GM19025 (cell line): ENCODE data around the gene LRRC61.
"Not testable (repeated sequence)": the region's sequence is repeated elsewhere in the genome, so short reads cannot be mapped to it uniquely, and the experiment has no call there.

Experiments
- ATAC-seq: cut with Tn5 transposase; IDR thresholded peaks from one replicate; pipeline ENCODE4 v1.9.1; 2021; ENCODE audit warnings: mild to moderate bottlenecking, low read depth, moderate library complexity; ENCODE audit not compliant: unreplicated experiment

The LRRC61 gene

GRCh38 chr7:150307129-150307528 is 16.0 kb upstream of the LRRC61 start:
- no peak for ATAC-seq

DNA sequence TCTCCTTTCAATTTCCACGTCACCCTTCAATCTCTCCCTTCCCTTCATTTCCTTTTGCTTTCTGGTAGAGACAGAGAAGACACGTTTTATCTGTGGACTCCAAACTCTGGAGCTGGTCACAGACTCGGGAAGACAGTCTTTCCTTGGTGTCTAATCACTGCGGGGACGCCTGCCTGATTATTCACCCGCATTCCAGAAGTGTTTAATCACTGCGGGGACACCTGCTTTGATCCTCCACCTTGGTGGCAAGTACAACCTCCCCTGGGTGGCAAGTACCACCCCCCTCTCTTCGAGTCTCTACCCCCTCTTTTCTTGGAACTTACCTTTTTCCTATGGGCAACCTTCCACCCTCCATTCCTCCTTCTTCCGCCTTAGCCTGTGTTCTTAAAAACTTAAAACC is 15.3 kb upstream of the LRRC61 start:
- no peak for ATAC-seq

DNA sequence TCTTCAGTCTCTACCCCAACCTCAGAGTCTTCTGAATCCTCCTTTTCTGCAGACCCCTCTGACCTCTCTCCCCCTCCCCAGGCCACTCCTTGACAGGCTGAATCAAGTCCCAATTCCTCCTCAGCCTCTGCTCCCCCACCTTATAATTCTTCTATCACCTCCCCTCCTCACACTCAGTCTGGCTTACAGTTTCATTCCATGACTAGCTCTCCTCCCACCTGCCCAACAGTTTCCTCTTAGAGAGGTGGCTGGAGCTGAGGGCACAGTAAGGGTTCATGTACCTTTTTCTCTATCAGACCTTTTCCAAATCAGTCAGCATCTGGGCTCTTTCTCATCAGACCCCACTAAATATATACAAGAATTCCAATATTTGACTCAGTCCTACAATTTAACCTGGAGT is 14.6 kb upstream of the LRRC61 start:
- ATAC-seq: no peak

DNA sequence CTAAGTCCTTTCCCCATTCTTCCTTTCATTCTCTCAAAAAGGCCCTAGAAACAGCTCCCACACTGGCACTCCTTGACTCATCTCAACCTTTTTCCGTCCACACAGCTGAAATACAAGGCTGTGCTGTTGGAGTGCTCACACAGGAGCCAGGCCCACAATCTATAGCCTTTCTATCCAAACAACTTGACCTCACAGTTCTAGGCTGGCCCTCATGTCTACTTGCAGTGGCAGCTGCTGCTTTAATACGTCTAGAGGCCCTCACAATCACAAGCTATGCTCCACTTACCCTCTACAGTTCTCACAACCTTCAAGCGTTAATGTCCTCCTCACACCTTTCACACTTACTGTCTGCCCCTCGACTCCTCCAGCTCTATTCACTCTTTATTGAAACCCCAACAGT is 12.0 kb upstream of the LRRC61 start:
- no peak for ATAC-seq

- no peak for ATAC-seq
Observed at GRCh38 chr7:150311711-150312110, 11.4 kb upstream of the LRRC61 start.

DNA sequence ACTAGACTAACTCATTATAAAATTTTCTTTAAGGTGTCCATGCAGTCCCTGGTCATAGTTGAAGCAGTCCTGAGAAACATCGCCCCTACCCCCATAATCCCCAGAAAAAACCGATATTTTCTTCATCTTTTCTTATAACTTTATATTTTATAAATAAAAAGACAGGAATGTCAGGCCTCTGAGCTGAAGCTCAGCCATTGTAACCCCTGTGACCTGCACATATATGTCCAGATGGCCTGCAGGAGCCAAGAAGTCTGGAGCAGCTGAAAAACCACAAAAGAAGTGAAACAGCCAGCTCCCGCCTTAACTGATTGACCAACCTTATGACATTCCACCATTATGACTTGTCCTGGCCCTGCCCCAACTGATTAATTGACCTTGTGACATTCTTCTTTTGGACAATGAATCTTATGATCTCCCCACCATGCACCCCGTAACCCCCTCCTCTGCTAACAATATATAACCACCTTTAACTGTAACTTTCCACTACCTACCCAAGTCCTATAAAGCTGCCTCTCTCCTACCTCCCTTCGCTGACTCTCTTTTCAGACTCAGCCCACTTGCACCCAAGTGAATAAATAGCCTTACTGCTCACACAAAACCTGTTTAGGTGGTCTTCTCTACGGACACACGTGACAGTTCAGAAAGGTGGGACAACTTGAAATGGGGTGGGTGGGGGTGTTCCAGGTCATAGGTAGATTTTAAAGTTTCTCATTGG is 10.3 kb upstream of the LRRC61 start:
- ATAC-seq: not testable (repeated sequence)

DNA sequence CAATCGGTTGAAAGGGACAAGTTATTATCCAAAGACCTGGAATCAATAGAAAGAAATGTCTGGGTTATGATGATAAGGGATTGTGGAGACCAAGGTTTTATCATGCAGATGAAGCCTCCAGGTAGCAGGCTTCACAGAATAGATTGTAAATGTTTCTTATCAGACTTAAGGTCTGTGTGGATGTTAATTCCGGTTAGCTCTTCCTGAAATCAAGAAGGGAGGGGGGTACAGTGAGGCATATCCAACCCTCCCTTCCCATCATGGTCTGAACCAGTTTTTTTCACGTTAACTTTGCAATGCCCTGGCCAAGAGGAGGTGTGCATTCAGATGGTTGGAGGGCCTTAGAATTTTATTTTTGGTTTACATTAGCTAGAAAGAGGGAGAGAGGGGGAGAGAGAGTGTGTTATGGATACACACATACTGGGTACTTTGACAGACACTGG is 9.8 kb upstream of the LRRC61 start:
- no peak for ATAC-seq

- ATAC-seq: no peak
Observed at GRCh38 chr7:150313870-150314269, 9.3 kb upstream of the LRRC61 start.

GRCh38 chr7:150314639-150315239 is 8.4 kb upstream of the LRRC61 start:
- ATAC-seq: no peak

DNA sequence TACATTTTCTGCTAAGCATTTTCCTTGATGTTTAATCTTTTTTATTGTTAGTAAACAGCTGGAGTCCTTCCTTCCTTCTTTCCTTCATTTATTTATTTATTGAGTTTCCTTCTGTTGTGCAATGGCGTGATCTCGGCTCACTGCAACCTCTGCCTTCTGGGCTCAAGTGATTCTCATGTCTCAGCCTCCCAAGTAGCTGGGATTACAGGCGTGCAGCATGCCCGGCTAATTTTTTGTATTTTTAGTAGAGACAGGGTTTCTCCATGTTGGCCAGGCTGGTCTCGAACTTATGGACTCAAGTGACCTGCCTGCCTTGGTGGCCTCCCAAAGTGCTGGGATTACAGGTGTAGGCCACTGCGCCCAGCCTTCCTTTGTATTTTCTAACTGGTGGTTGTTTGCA is 6.2 kb upstream of the LRRC61 start:
- ATAC-seq: not testable (repeated sequence)

GRCh38 chr7:150317748-150318444 is 5.3 kb upstream of the LRRC61 start:
- ATAC-seq: no peak

- no peak for ATAC-seq
Observed at GRCh38 chr7:150321788-150322113, 1.4 kb upstream of the LRRC61 start.

GRCh38 chr7:150322114-150322832 is 882 bp upstream of the LRRC61 start:
- ATAC-seq: no peak

DNA sequence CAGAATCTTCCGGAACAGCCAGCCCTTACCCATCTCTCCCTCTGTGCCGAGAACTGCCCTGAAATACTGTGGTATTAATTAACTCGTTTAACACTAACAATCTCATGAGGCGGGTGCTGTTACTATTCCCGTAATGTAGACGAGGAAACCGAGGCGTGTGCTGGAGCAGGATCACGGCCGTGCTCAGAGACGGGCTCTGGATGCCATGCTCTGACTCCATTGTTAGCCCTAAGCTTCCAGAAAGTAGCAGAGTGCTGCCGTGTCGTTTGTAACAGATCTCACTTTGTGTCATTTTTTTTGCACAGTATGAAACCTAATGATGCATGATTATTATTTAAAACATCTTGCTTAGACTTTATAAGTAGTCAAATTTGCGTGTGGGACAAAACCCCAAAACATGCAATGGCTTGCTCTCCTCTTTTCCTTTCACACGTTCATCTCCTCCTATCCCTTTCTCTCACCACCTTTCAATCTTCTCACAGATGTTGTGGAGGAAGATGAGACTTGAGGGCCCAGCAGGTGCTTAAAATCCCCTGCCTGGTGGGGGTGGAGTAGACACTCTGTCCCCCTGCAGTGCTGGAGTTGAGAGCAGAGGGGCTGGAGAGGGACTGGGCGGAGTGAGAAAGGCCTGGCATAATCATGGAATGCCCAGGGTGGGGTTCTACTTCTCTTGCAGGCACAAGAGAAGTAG is 672 bp downstream of the LRRC61 start:
- ATAC-seq: peak; percentile 13

DNA sequence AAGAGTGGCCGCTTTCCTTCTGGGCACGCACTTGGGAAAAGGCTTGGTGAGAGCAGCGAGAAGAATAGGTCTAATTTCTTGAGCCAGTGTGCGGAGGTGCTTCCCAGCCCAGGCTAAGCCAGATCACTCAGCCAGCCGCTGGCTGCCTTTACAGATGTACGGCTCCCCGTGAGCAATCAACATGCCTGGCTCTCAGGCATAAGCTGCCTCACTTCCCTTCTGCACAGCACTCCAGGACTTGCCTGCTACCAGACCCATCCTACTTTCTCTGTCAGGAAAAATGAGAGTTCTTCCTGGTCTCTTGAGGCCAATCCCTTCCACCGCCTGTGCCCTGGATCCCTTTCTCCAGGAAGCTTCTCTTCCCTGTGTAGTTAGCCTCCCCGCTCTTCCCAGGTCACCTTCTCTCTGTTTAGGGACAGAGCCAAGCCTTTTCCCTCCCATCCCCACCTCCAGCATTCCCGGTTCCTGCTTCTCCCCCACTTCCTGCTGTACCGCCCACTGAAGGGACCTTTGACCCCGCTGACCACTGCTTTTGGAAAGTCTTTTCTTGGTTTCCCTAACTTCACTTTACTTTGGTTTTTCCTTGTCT is 1.3 kb downstream of the LRRC61 start:
- no peak for ATAC-seq

DNA sequence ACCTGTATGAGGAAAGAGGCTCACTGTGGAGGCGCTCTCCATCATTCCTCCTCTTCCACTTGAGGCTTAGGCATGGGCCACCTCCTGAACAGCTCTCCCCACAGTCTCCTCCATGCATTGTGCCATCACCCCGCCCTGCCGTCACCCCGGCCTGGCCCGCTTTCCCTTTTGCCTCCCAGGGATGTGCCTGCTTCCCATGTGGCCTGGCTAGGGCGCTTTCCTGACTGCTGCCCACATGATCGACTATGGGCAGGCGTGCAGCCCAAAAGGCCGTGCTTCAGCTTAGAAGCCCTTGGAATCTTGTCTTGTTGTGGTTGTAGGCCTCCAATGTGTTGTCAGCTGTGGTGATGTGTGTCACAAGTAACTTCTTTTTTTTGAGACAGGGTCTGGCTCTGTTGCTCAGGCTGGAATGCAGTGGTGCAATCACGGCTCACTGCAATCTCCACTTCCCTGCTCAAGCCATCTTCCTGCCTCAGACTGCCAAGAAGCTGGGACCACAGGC is 2.0 kb downstream of the LRRC61 start:
- no peak for ATAC-seq

DNA sequence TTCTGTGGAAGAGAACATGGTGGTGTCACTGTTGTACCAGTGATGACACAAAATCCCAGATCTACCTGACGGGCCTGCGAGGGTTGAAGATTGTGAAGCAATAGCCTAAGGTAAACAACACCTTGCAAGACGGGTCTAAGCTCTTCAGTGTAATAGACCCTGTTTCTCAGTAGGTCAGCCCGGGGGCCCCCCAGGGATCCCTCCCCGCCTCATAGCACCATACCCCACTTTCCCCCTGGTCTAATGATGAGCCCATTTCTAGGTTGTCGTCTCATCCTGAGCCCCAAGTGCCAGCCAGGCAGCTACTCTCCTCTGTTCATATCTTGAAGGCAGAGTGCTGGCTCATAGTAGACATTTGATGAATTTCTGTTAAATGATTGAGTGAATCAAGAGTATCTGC is 2.7 kb downstream of the LRRC61 start:
- ATAC-seq: no peak

GRCh38 chr7:150326657-150327268 is 3.6 kb downstream of the LRRC61 start:
- ATAC-seq: no peak

GRCh38 chr7:150327308-150327707 is 4.2 kb downstream of the LRRC61 start:
- no peak for ATAC-seq
